Calu3 (cell line): ENCODE data around the gene CNTNAP2. TPM values are rescaled to one million over a fixed set of nuclear protein-coding genes. Genes with fewer than 3 reads are reported as not detected.
"Not testable (repeated sequence)": the region's sequence is repeated elsewhere in the genome, so short reads cannot be mapped to it uniquely, and the experiment has no call there.

Source experiments
- BruUV-seq: library from RNA; stranded (reverse); fragments of 400-500 nt; replicated peaks from 2 replicates; lab custom pipeline; 2021; lab: Mats Ljungman, UMichigan
- CTCF ChIA-PET: fragments of 300-600 bp; sonication (Branson Sonifier 250); formaldehyde crosslinking; loops from one replicate; lab custom pipeline; 2022; ENCODE audit warnings: antibody characterized with exemption; lab: Charles Lee
- DNase-seq: peaks from one replicate; pipeline ENCODE4 v3.0.0; 2022
- H3K27ac Mint-ChIP-seq: one replicate; pipeline ENCODE4 v1.8.0; 2022; ENCODE audit warnings: mixed read lengths; ENCODE audit not compliant: unreplicated experiment
- H3K27me3 Mint-ChIP-seq: one replicate; pipeline ENCODE4 v1.8.0; 2022; ENCODE audit warnings: mixed read lengths; ENCODE audit not compliant: unreplicated experiment
- H3K36me3 Mint-ChIP-seq: one replicate; pipeline ENCODE4 v1.8.0; 2022; ENCODE audit warnings: mild to moderate bottlenecking, moderate library complexity, mixed read lengths; ENCODE audit not compliant: insufficient read depth, unreplicated experiment
- H3K4me1 Mint-ChIP-seq: one replicate; pipeline ENCODE4 v1.8.0; 2022; ENCODE audit warnings: mild to moderate bottlenecking, low read depth, mixed read lengths; ENCODE audit not compliant: unreplicated experiment
- H3K4me3 Mint-ChIP-seq: one replicate; pipeline ENCODE4 v1.8.0; 2022; ENCODE audit warnings: mild to moderate bottlenecking, low read depth, moderate library complexity, mixed read lengths; ENCODE audit not compliant: unreplicated experiment
- H3K9me3 Mint-ChIP-seq: one replicate; pipeline ENCODE4 v1.8.0; 2022; ENCODE audit warnings: low read depth, mixed read lengths; ENCODE audit not compliant: unreplicated experiment
- CTCF ChIP-seq: fragments of 200-600 bp; IDR thresholded peaks from one replicate; pipeline ENCODE4 v1.8.0; 2022; ENCODE audit warnings: antibody characterized with exemption; ENCODE audit not compliant: unreplicated experiment
- intact Hi-C: fragments of 100-400 bp; cut with micrococcal nuclease; formaldehyde crosslinking; loops from one replicate; pipeline ENCODE4 v1.10.0; 2022; ENCODE audit not compliant: unreplicated experiment
- total RNA-seq: library from RNA; stranded (reverse); gene quantifications from 2 replicates; pipeline ENCODE4 v1.2.3, GENCODE V29; 2022

The CNTNAP2 gene
- total RNA-seq, 1 experiment from 2014 or later: 1.1 TPM

- CTCF ChIA-PET: interaction anchor here (0.6 to 1.3 kb wide), 2 partner anchors 10 to 192 kb away, joined by 3 read pairs; no protein-coding TSS in a partner anchor
- DNase-seq: no peak
- H3K4me1 Mint-ChIP-seq: no peaks in the 10 kb centered on the region
- BruUV-seq: no TSS peak
- peaks cover 3% of the 10 kb centered on the region for H3K9me3 Mint-ChIP-seq
- H3K27me3 Mint-ChIP-seq: no peaks in the 10 kb centered on the region
- no peak for TF ChIP-seq CTCF
- H3K4me3 Mint-ChIP-seq: no peak overlapping the region
- H3K36me3 Mint-ChIP-seq: no peaks in the 10 kb centered on the region
- no peak overlapping the region for H3K27ac Mint-ChIP-seq
- intact Hi-C loops: no loop called here
Measured at GRCh38 chr7:148457310-148457921, 2340.8 kb downstream of the CNTNAP2 start.

- CTCF ChIA-PET: interaction anchor here (0.6 to 1.3 kb wide), 2 partner anchors 11 to 193 kb away, joined by 3 read pairs; no protein-coding TSS in a partner anchor
- no peak overlapping the region for H3K4me3 Mint-ChIP-seq
- BruUV-seq: no TSS peak
- intact Hi-C loops: no loop called here
- DNase-seq: no peak
- H3K36me3 Mint-ChIP-seq: no peaks in the 10 kb centered on the region
- TF ChIP-seq CTCF: no peak
- peaks cover 7% of the 10 kb centered on the region for H3K9me3 Mint-ChIP-seq
- no peaks in the 10 kb centered on the region for H3K4me1 Mint-ChIP-seq
- H3K27ac Mint-ChIP-seq: no peak overlapping the region
- no peaks in the 10 kb centered on the region for H3K27me3 Mint-ChIP-seq
Measured at GRCh38 chr7:148458263-148458662, 2341.7 kb downstream of the CNTNAP2 start.

GRCh38 chr7:148461392-148462179 lies 2345.0 kb downstream of the CNTNAP2 start:
- CTCF ChIA-PET: no interaction called here
- no peaks in the 10 kb centered on the region for H3K27me3 Mint-ChIP-seq
- H3K4me3 Mint-ChIP-seq: no peak overlapping the region
- H3K36me3 Mint-ChIP-seq: no peaks in the 10 kb centered on the region
- BruUV-seq: no TSS peak
- no peaks in the 10 kb centered on the region for H3K4me1 Mint-ChIP-seq
- no peak for DNase-seq
- H3K27ac Mint-ChIP-seq: no peak overlapping the region
- peaks cover 10% of the 10 kb centered on the region for H3K9me3 Mint-ChIP-seq
- intact Hi-C loops: no loop called here
- TF ChIP-seq CTCF: no peak

GRCh38 chr7:148462774-148463173 lies 2346.2 kb downstream of the CNTNAP2 start:
- H3K36me3 Mint-ChIP-seq: not testable (repeated sequence)

More at GRCh38 chr7:148462774-148463173, 2346.2 kb downstream of the CNTNAP2 start:
- H3K4me3 Mint-ChIP-seq, H3K4me1 Mint-ChIP-seq, DNase-seq, BruUV-seq, CTCF ChIA-PET, intact Hi-C loops, H3K27ac Mint-ChIP-seq, H3K27me3 Mint-ChIP-seq: not testable (repeated sequence)
- H3K9me3 Mint-ChIP-seq: peaks cover 10% of the 10 kb centered on the region
